Measurements from ENCODE around the gene PCGF5. TPM values are rescaled to one million over a fixed set of nuclear protein-coding genes. Genes with fewer than 3 reads are reported as not detected.
"Not testable (repeated sequence)": the region's sequence is repeated elsewhere in the genome, so short reads cannot be mapped to it uniquely, and the experiment has no call there.

The PCGF5 gene
- total and polyA plus RNA-seq, 8 donors: 19.7 to 47.2 (median 21.4) TPM

- Histone ChIP-seq H3K9me3 (no peaks in the 10 kb centered on the region), H3K4me3 (no peak overlapping the region), H3K4me1 (peaks cover 3 to 5% of the 10 kb centered on the region in 2 donors), H3K27me3 (no peaks in the 10 kb centered on the region), H3K36me3 (no peaks in the 10 kb centered on the region), H3K27ac (no peak overlapping the region)
- intact Hi-C loops (cut with DNase I): no loop called here
- no peak for ATAC-seq
- TF ChIP-seq CTCF (IDR thresholded peaks at IDR 0.05): no peak
- no peak for DNase-seq
These were observed 33.3 kb upstream of the PCGF5 start for GRCh38 chr10:91187156-91187555.

- H3K27ac ChIP-seq; H3K4me3 ChIP-seq; H3K9me3 ChIP-seq; DNase-seq; H3K4me1 ChIP-seq; intact Hi-C loops (cut with DNase I); ATAC-seq; H3K27me3 ChIP-seq; H3K36me3 ChIP-seq: not testable (repeated sequence)
These were observed 32.5 kb upstream of the PCGF5 start for GRCh38 chr10:91188010-91188409.

- no peak for ATAC-seq
- Histone ChIP-seq H3K9me3 (no peaks in the 10 kb centered on the region), H3K27ac (no peak overlapping the region), H3K4me3 (no peak overlapping the region), H3K36me3 (no peaks in the 10 kb centered on the region), H3K27me3 (no peaks in the 10 kb centered on the region), H3K4me1 (peaks cover 3 to 5% of the 10 kb centered on the region in 2 donors)
- no peak for DNase-seq
- intact Hi-C loops (cut with DNase I): no loop called here
- TF ChIP-seq CTCF (IDR thresholded peaks at IDR 0.05): no peak
These were observed 31.6 kb upstream of the PCGF5 start for GRCh38 chr10:91188889-91189288.

GRCh38 chr10:91190388-91190870 lies 30.0 kb upstream of the PCGF5 start:
- Histone ChIP-seq H3K9me3 (no peaks in the 10 kb centered on the region), H3K4me1 (peaks cover 3 to 5% of the 10 kb centered on the region in 2 donors), H3K4me3 (no peak overlapping the region), H3K27me3 (no peaks in the 10 kb centered on the region), H3K27ac (no peak overlapping the region), H3K36me3 (no peaks in the 10 kb centered on the region)
- no peak for ATAC-seq
- TF ChIP-seq CTCF (IDR thresholded peaks at IDR 0.05): no peak
- no peak for DNase-seq
- intact Hi-C loops (cut with DNase I): no loop called here

GRCh38 chr10:91190876-91191583 lies 29.4 kb upstream of the PCGF5 start:
- H3K4me1 ChIP-seq: peaks cover 3 to 5% of the 10 kb centered on the region in 2 donors
- DNase-seq: no peak
- H3K27ac ChIP-seq: no peak overlapping the region
- no peaks in the 10 kb centered on the region for H3K36me3 ChIP-seq
- H3K4me3 ChIP-seq: no peak overlapping the region
- intact Hi-C loops (cut with DNase I): no loop called here
- H3K9me3 ChIP-seq: no peaks in the 10 kb centered on the region
- ATAC-seq: peak; percentile 32
- no peaks in the 10 kb centered on the region for H3K27me3 ChIP-seq
- no peak for TF ChIP-seq CTCF (IDR thresholded peaks at IDR 0.05)

- peaks cover 3 to 5% of the 10 kb centered on the region in 2 donors for H3K4me1 ChIP-seq
- DNase-seq: no peak
- H3K27ac ChIP-seq: no peak overlapping the region
- no peaks in the 10 kb centered on the region for H3K36me3 ChIP-seq
- no peaks in the 10 kb centered on the region for H3K9me3 ChIP-seq
- no peak for ATAC-seq
- intact Hi-C loops (cut with DNase I): no loop called here
- H3K4me3 ChIP-seq: no peak overlapping the region
- TF ChIP-seq CTCF (IDR thresholded peaks at IDR 0.05): no peak
- H3K27me3 ChIP-seq: no peaks in the 10 kb centered on the region
These were observed 28.9 kb upstream of the PCGF5 start for GRCh38 chr10:91191584-91191919.

All from left lung (tissue), 10 donors.